Hepatocyte (in vitro differentiated cells): ENCODE results near the gene ROR1.

Experiments used
- CTCF ChIP-seq: fragments of 200-600 bp; sonication (generic); IDR thresholded peaks from 2 replicates; pipeline ENCODE4 v1.5.1; 2016; ENCODE audit warnings: antibody characterized with exemption, mild to moderate bottlenecking; ENCODE audit not compliant: poor library complexity
- EZH2 ChIP-seq: fragments of 200-600 bp; sonication (generic); IDR thresholded peaks from 2 replicates; pipeline ENCODE4 v1.6.1; 2016; ENCODE audit warnings: antibody characterized with exemption, mild to moderate bottlenecking, borderline replicate concordance
- EZH2phosphoT487 ChIP-seq: fragments of 200-600 bp; sonication (generic); IDR thresholded peaks from one replicate; pipeline ENCODE4 v1.6.1; 2018; ENCODE audit warnings: antibody characterized with exemption, mild to moderate bottlenecking, low read depth, moderate library complexity; ENCODE audit not compliant: unreplicated experiment, severe bottlenecking

GRCh38 chr1:63937461-63938022 is 163.7 kb downstream of the ROR1 start:
- no peak for TF ChIP-seq CTCF
- no peak for TF ChIP-seq EZH2
- TF ChIP-seq EZH2phosphoT487: no peak
